Measurements from ENCODE around the gene FAAH.

Gene FAAH

GRCh38 chr1:46451948-46452930 lies 58.1 kb downstream of the FAAH start:
- no peak for DNase-seq

GRCh38 chr1:46452931-46453325 lies 58.8 kb downstream of the FAAH start:
- DNase-seq = peak; percentile 13

- DNase-seq = no peak
These were observed 59.3 kb downstream of the FAAH start for GRCh38 chr1:46453449-46453848.

- no peak for DNase-seq
These were observed 61.8 kb downstream of the FAAH start for GRCh38 chr1:46455951-46456350.

- no peak for DNase-seq
These were observed 62.4 kb downstream of the FAAH start for GRCh38 chr1:46456411-46456963.

- DNase-seq = no peak
These were observed 63.1 kb downstream of the FAAH start for GRCh38 chr1:46457178-46457577.

- no peak for DNase-seq
These were observed 64.1 kb downstream of the FAAH start for GRCh38 chr1:46458190-46458589.

GRCh38 chr1:46458846-46459245 lies 64.7 kb downstream of the FAAH start:
- DNase-seq = no peak

- DNase-seq = no peak
These were observed 65.2 kb downstream of the FAAH start for GRCh38 chr1:46459315-46459714.

- no peak for DNase-seq
These were observed 67.1 kb downstream of the FAAH start for GRCh38 chr1:46461017-46461808.

- DNase-seq = no peak
These were observed 67.8 kb downstream of the FAAH start for GRCh38 chr1:46461809-46462448.

Data from NCI-H510A (cell line).